Transverse colon (tissue), 4 donors: ENCODE results near the gene CAPN12. TPM values are rescaled to one million over a fixed set of nuclear protein-coding genes. Genes with fewer than 3 reads are reported as not detected.

Source experiments
- DNase-seq: peaks from one replicate; pipeline ENCODE4 v3.0.0-alpha.2; 2019
- H3K27ac ChIP-seq, 4 donors: fragments of 200-600 bp; sonication (generic); 2 replicates each; pipeline ENCODE4 v1.5.1; 2016 to 2018; ENCODE audit warnings: inconsistent platforms in 4 of 4
- H3K27me3 ChIP-seq: fragments of 200-600 bp; sonication (generic); 2 replicates; pipeline ENCODE4 v1.5.1; 2017; ENCODE audit warnings: inconsistent platforms
- H3K36me3 ChIP-seq, 4 donors: fragments of 200-600 bp; sonication (generic); 2 replicates each; pipeline ENCODE4 v1.5.1; 2017 to 2019; ENCODE audit warnings: inconsistent platforms in 4 of 4
- H3K4me1 ChIP-seq, 4 donors: fragments of 200-600 bp; sonication (generic); 2 replicates each; pipeline ENCODE4 v1.5.1; 2017 to 2020; ENCODE audit warnings: inconsistent platforms in 4 of 4
- H3K4me3 ChIP-seq, 4 donors: fragments of 200-600 bp; sonication (generic); 1 replicate in 1 of 4; 2 replicates in 3 of 4; pipeline versions ENCODE4 v1.5.1 to v1.6.1; 2017 to 2019; ENCODE audit warnings: inconsistent platforms in 4 of 4
- H3K9me3 ChIP-seq, 2 donors: fragments of 200-600 bp; sonication (generic); 2 replicates each; pipeline ENCODE4 v1.5.1; 2017 to 2019; ENCODE audit warnings: inconsistent platforms in 2 of 2
- EP300 ChIP-seq: sonication (generic); formaldehyde crosslinking; IDR thresholded peaks from one replicate; pipeline ENCODE4 v1.6.1; 2017; ENCODE audit warnings: antibody characterized with exemption, low read depth
- POLR2A ChIP-seq: fragments of 450-650 bp; IDR thresholded peaks from one replicate; pipeline ENCODE4 v1.6.1; 2016; ENCODE audit warnings: antibody characterized with exemption, mild to moderate bottlenecking, moderate library complexity
- POLR2AphosphoS5 ChIP-seq, 3 donors: sonication (generic); formaldehyde crosslinking; IDR thresholded peaks; one replicate each; pipeline ENCODE4 v1.6.1; 2016; ENCODE audit warnings: antibody characterized with exemption in 3 of 3
- WGBS, 2 donors: methylation state at CpG; one replicate each; pipeline ENCODE4 v1.1.5; 2018; ENCODE audit warnings: low coverage in 1 of 2; 5-methylcytosine and 5-hydroxymethylcytosine counted together
- in situ Hi-C, 4 donors: fragments of 200-750 bp; cut with MboI; loops; one replicate each; pipeline versions ENCODE4 v1.15.0 to v1.15.1; 2017; ENCODE audit warnings: low sequenced_read_pairs in 3 of 4, low pct_ligation_motif_present in 1 of 4, low pct_unique_long_range_greater_than_20kb in 1 of 4
- intact Hi-C: fragments of 100-400 bp; cut with DNase I; formaldehyde crosslinking; loops from one replicate; pipeline ENCODE4 v1.15.1; 2023; ENCODE audit warnings: low total_unique reads
- total RNA-seq, 4 donors: library from RNA; depleted of rRNA; stranded (reverse); fragments of >200 nt; gene quantifications; one replicate each; pipeline ENCODE4 v1.1.0, GENCODE V29; 2016
- TF ChIP-seq, protein P1 (sequence below), 5 experiments: fragments of 200-600 bp in 3 of 5; fragments of 450-650 bp in 2 of 5; sonication (generic) in 3 of 5; IDR thresholded peaks; 1 replicate in 2 of 5; 2 replicates in 3 of 5; pipeline ENCODE4 v1.5.1; 2016 to 2017; ENCODE audit warnings: antibody characterized with exemption in 5 of 5, inconsistent platforms in 3 of 5, mild to moderate bottlenecking in 2 of 5, moderate library complexity in 1 of 5

Gene CAPN12
- total RNA-seq, 4 donors from 2014 or later = 2.6 to 44.8 (median 14.4) TPM; not detected in 1

DNA sequence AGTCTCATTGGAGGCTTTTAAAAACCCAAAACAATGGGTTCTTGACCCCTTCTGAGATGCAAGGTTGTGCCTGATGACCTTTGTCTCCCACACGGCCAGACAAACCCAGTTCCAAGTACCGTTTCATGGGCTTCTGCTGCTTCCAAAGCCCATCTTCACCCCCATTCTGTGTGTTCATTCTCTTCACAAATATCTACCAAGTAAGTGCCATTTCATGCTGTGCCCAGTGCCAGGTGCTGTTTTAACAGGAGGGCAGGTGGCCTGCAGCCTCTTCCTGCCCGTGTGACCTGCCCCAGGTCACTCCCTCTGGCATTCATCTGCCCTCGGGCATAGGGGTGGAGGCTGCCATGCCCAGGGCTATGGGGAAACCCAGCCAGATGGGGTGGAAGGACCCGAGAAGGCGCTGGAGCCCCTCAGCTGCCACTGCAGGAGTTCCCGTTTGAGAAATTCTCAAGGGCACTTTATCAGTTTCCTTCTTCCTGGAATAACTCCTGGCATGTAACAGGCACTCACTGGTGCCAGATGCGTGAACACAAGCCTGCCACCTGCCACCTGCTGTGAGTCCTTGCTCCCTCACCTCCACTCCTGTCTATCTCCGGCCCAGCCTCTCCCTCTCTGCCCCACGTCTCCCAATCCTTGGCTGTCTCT is 12.5 kb downstream of the CAPN12 start:
- peaks cover 4 to 65% (median 45%) of the 10 kb centered on the region in 4 donors for H3K4me1 ChIP-seq
- peak; percentile 75 for DNase-seq
- no peaks in the 10 kb centered on the region for H3K27me3 ChIP-seq
- TF ChIP-seq POLR2AphosphoS5 (IDR thresholded peaks at IDR 0.05) = peak in 2 of 3 donors; percentile 32 to 78
- TF ChIP-seq, protein P1, sequence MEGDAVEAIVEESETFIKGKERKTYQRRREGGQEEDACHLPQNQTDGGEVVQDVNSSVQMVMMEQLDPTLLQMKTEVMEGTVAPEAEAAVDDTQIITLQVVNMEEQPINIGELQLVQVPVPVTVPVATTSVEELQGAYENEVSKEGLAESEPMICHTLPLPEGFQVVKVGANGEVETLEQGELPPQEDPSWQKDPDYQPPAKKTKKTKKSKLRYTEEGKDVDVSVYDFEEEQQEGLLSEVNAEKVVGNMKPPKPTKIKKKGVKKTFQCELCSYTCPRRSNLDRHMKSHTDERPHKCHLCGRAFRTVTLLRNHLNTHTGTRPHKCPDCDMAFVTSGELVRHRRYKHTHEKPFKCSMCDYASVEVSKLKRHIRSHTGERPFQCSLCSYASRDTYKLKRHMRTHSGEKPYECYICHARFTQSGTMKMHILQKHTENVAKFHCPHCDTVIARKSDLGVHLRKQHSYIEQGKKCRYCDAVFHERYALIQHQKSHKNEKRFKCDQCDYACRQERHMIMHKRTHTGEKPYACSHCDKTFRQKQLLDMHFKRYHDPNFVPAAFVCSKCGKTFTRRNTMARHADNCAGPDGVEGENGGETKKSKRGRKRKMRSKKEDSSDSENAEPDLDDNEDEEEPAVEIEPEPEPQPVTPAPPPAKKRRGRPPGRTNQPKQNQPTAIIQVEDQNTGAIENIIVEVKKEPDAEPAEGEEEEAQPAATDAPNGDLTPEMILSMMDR (IDR thresholded peaks at IDR 0.05) = no peak
- WGBS, 2 donors = 46 to 64% methylated on average over 2 to 10 of the region's 10 CpGs
- in situ Hi-C loops (no loop called here), intact Hi-C loops (no loop called here)
- H3K27ac ChIP-seq = peak overlapping the region; percentile 82 to 89 (median 85)
- no peak overlapping the region for H3K4me3 ChIP-seq
- H3K36me3 ChIP-seq = peaks cover 0 to 14% (median 3%) of the 10 kb centered on the region in 4 donors
- H3K9me3 ChIP-seq = no peaks in the 10 kb centered on the region

DNA sequence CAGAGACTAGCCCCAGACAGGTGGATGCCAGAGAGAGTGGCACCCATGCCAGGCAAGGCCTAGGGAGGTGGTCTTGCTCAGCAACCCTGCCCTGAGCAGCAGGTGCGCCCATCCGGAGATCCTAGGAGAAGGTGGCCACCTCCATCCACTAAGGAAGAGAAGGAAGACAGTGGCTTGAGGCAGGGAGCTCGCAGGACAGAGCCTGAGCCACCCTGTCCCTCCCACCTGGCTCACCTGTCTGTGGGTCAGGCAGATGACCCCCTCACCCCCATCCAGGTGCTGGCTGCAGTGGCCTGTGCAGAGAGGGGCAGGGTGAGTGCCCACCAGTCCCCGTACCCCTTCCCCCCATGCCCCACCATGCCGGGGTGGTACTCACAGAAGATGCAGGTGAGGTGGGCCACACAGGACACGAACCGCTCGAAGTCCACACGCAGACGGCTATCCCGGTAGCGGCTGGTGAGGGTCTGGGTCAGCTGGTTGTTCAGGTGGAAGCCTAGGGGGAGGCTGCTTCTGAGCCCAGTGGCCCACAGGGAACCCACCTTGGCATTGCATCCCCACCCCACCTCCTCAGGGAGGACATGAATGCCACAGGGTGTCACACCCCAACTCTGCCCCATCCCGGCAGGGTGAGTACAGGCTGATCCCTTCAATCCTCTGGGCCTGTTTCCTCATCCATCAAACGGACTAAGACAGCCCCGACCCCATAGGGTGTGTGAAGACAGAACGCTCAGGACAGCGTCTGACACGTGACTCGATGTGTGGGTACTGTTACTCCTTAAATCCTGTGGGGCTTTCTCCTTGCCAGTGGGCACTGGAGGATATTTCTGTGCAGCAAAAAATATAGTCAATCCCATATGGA is 13.3 kb downstream of the CAPN12 start:
- in situ Hi-C loops (no loop called here), intact Hi-C loops (no loop called here)
- no peaks in the 10 kb centered on the region for H3K9me3 ChIP-seq
- peak overlapping the region; percentile 82 to 89 (median 85) for H3K27ac ChIP-seq
- no peak overlapping the region for H3K4me3 ChIP-seq
- WGBS, 2 donors = 82% methylated on average over 16 of the region's 19 CpGs; no CpG with 5 or more reads in 1 of the 2 donors
- peaks cover 0 to 22% (median 7%) of the 10 kb centered on the region in 4 donors for H3K36me3 ChIP-seq
- no peaks in the 10 kb centered on the region for H3K27me3 ChIP-seq
- H3K4me1 ChIP-seq = peaks cover 4 to 57% (median 38%) of the 10 kb centered on the region in 4 donors
- TF ChIP-seq POLR2A = no peak
- TF ChIP-seq, protein P1 (IDR thresholded peaks at IDR 0.05) = no peak
- TF ChIP-seq EP300 = no peak
- peak in 1 of 3 donors; percentile 52 for TF ChIP-seq POLR2AphosphoS5 (IDR thresholded peaks at IDR 0.05)
- DNase-seq = no peak

DNA sequence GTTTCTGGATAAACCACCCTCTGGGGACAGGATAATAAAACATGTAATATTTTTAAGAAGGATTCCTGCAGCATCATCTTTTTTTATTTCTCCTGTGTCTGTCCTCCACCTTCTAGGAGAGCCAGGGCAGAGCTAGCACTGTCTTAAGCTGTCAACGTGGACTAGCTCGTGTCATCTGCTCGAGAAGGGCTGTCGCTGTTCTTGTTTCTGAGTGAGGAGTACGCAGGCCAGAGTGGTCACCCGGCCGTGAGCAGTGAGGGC is 13.9 kb downstream of the CAPN12 start:
- no peak for TF ChIP-seq POLR2AphosphoS5 (IDR thresholded peaks at IDR 0.05)
- TF ChIP-seq POLR2A = no peak
- TF ChIP-seq EP300 = no peak
- TF ChIP-seq, protein P1 (IDR thresholded peaks at IDR 0.05) = no peak
- peaks cover 4 to 55% (median 38%) of the 10 kb centered on the region in 4 donors for H3K4me1 ChIP-seq
- DNase-seq = no peak
- intact Hi-C loops (no loop called here), in situ Hi-C loops (no loop called here)
- H3K36me3 ChIP-seq = peaks cover 0 to 27% (median 10%) of the 10 kb centered on the region in 4 donors
- H3K4me3 ChIP-seq = no peak overlapping the region
- 17 to 84% methylated on average over 1 to 7 of the region's 7 CpGs for WGBS, 2 donors
- H3K27me3 ChIP-seq = no peaks in the 10 kb centered on the region
- no peaks in the 10 kb centered on the region for H3K9me3 ChIP-seq
- peak overlapping the region; percentile 82 to 89 (median 85) for H3K27ac ChIP-seq

DNA sequence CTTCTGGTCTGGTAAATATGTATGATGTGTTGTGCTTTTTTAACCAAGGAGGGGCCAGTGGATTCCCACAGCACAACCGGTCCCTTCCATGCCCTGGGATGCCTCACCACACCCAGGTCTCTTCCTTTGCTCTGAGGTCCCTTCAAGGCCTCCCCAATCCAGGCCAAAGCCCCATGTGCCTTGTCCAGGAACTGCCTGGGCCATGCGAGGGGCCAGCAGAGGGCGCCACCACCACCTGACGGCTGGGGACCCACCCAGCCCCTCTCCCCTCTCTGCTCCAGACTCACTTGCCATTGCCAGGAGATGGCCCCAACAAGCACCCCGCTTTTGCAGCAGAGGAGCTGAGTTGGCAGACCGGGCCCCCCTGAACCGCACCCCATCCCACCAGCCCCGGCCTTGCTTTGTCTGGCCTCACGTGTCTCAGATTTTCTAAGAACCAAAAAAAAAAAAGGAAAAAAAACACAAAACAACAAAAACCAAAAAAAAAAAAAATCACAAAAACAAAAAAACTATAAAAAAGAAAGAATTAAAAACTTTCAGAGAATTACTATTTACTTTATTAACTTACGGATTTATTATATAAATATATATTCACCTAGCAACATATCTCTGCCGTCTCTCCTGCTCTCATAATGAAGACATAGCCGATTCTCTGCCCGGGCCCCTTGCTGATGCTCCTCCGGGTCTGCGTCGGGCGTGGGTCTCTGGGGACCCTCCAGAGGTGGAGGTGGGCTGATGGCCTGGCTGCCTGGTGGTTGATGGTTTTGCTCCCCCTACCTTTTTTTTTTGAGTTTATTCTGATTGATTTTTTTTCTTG is 14.4 kb downstream of the CAPN12 start:
- intact Hi-C loops = no loop called here
- Histone ChIP-seq H3K27ac (peak overlapping the region; percentile 82 to 89 (median 85)), H3K36me3 (peaks cover 0 to 31% (median 13%) of the 10 kb centered on the region in 4 donors), H3K9me3 (no peaks in the 10 kb centered on the region), H3K4me1 (peaks cover 4 to 50% (median 33%) of the 10 kb centered on the region in 4 donors), H3K4me3 (no peak overlapping the region), H3K27me3 (no peaks in the 10 kb centered on the region)
- 66 to 81% methylated on average over 12 to 17 of the region's 17 CpGs for WGBS, 2 donors
- in situ Hi-C loops = no loop called here
- TF ChIP-seq, protein P1 (IDR thresholded peaks at IDR 0.05) = peak; percentile 78 to 83 (median 80)
- TF ChIP-seq POLR2AphosphoS5 (IDR thresholded peaks at IDR 0.05) = peak in 1 of 3 donors; percentile 6
- TF ChIP-seq EP300 = no peak
- TF ChIP-seq POLR2A = no peak
- peak; percentile 80 for DNase-seq
